HG02588 (cell line): ENCODE data around the gene CMIP.

Source experiments
- ATAC-seq: cut with Tn5 transposase; IDR thresholded peaks from one replicate; pipeline ENCODE4 v1.9.1; 2021; ENCODE audit warnings: mild to moderate bottlenecking, moderate library complexity; ENCODE audit not compliant: unreplicated experiment

The CMIP gene

DNA sequence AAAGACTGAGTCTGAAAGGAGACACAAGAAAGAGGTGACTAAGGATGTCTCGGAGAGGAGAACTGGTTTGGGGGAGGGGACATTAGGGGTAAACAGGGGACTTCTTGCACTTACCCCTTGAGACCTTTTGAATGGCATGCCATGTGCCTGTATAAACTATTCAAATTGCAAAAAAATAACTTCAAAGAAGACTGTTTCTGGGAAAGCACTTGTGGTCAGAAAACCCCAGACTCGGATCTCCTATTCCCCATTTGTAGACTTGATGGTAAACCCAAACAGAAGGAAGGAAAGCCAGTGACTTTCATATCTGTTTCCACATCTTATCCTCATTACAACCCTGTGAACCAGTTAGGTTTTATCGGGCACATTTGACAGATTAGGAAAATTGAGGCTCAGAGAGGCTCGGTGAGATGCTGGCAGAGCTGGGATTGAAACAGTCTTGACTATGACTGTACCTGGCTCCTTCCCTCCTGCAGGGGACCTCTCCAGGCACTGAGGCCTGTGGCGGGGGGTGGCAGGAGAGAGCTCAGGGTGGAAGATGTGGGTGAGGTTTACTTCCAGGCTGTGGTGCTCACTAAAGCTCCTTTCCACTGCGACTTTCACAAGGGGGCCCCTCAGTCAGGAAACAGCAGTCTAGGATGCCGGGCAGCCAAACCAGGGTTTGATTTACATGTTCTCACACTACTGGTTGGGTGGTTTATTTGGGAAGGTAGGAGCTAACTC is 304.0 kb downstream of the CMIP start:
- no peak for ATAC-seq

DNA sequence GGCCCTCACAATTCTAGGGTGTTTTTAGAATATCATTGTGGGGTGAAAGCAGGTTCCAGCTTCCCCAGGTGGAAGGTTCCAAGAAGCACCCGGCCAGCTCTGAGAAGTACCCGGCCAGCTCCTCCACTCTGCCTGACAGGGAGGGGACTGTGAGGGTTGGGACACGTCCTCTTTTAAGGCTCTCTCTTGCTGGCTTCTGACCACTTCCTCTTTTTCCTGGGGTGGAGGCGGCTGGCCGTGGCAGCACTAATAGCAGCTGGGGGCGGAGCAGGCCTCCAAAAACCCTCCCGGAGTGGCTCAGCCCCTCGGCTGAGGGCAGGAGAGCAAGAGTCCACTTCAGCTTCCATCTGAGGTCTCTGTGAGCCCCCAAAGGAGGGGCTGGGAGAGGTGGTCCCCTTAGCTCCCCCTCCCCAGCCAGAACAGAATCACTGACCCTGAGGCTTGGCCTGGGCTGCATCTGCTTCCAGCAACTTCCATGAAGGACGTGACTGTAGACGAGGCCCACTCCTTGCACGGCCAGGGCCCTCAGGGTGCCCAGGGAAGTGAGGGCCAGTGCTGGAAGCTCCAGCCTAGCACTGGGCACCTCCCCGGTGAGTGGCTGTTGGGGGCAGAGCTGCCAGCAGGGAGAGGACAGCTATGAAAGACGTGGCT is 307.7 kb downstream of the CMIP start:
- ATAC-seq = peak; percentile 91

DNA sequence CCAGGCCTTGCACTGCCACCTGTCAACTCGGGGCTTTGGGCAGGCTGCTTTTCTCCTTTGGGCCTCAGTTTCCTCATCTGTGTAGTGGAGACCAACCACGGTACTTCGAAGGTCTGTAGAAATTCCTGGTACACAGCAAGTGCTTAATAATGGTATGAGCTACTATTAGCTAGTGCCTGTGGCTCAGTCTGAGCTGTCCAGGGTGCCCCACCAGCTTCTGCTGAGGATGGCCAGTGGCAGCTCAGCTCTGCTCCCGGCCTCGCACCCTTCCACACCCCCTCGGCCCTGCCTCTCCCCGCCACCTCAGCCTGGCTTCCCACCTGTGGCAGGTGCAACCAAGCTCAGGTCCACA is 308.2 kb downstream of the CMIP start:
- no peak for ATAC-seq

DNA sequence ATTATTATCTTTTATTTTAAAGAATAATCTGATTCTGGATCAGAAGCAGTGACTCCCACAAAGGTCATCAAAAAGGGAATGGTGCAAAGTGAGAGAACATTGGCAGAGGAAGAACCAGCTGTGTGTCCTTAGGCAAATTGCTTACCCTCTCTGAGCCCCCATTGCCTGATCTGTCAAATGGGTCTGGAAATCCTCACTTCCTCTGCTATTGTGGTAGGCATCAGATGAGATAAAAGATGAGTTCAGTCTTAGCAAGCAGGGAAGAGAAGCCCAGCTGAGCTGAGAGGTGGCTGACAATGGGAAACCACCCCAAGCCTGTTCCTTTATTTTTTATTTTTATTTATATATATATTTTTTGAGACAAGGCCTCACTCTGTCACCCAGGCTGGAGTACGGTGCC is 310.2 kb downstream of the CMIP start:
- no peak for ATAC-seq

DNA sequence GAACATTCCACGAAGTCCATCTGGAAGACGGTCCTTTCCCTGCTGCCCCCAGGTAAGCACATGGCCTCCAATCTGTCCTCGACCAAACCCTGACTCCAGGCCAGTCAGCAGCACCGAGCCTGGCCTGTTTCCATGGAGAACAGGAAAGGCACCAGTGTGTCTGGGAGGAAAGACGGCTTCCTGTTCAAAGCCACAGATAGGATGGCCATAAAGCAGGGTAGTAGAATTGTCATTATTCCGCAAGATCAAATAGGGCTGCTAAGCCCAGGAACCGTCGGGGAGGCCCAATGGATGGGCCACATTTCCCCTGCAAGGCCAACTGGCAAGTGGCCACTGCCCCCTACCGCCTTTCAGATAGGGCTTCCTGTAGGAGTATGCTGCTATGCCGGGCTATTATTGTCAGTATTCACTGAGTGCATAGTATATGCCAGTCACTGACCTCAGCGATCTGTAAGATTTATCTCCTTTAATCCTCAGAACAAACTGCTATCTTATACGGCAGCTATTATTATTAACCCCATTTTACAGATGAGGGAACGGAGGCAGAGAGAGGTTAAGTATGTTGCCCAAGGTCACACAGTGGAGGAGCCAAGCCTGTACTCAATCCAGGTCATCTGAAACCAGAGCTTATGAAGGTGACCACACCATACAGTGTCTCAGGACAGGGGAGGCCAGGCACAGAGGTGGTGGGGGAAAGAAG is 311.5 kb downstream of the CMIP start:
- no peak for ATAC-seq

DNA sequence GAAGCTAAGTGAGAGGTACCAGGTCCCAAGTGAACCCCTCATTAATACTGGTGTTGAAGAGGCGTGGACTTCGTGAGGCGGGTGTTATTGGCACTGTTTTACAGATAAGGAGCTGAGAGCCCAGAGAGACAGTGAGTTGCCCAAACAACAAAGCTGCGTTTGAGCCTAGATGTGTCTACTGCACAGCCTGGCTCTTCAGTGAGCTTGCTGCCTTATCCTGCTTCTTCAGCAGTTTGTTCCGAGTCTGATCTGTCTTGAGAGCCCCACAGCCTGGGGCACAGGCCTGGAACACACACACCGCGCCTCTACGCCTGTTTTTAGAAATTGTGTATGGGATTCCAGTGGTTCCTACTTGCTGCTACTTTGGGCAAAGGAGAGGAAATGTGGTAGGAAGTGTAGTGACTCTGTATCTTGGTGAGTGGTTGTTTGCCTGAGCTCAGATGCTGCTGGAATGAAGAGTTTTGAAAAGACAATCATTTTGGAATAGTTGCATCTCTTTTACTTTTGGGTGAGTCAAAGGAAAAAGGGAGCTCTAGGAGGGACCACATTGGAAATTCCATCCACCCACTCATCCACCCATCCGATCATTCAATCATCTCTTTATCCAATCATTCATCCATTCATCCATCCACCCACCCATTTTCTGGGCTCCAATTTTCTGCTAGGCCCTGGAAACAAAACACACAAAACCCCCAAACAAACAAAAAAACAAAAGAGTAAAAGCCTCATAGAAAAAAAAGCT is 312.2 kb downstream of the CMIP start:
- ATAC-seq = no peak

DNA sequence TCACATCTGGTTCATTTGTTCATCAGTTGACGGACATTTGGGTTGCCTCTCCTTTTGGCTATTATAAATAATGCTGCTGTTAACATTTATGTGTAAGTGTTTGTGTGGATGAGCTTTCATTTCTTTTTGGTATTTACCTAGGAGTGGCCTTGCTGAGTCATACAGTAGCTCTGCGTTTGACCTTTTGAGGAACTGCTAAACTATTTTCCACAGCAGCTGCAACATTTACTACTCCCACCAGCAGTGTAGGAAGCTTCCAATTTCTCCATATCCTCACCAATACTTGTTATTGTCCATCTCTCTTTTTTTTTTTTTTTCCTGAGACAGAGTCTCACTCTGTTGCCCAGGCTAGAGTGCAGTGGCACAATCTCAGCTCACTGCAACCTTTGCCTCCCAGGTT is 313.8 kb downstream of the CMIP start:
- no peak for ATAC-seq
